HepG2 (cell line): ENCODE data around the gene LRRC39.

Experiments
- CENPBD1 ChIP-seq: sonication (generic); formaldehyde crosslinking; IDR thresholded peaks from 2 replicates; pipeline ENCODE4 v1.8.0; 2022; ENCODE audit warnings: missing genetic modification reagents, low read depth, mild to moderate bottlenecking, borderline replicate concordance
- CTCF ChIP-seq: sonication (generic); formaldehyde crosslinking; IDR thresholded peaks from 2 replicates; pipeline ENCODE4 v1.5.0; 2020; ENCODE audit warnings: mild to moderate bottlenecking, missing genetic modification reagents, moderate library complexity
- NFE2 ChIP-seq: sonication (generic); formaldehyde crosslinking; IDR thresholded peaks from 2 replicates; pipeline ENCODE4 v1.4.0; 2020; ENCODE audit warnings: missing genetic modification reagents
- NR1H2 ChIP-seq: sonication (generic); formaldehyde crosslinking; IDR thresholded peaks from 2 replicates; pipeline ENCODE4 v1.8.1; 2022; ENCODE audit warnings: low read depth, missing genetic modification reagents, borderline replicate concordance
- POLR2A ChIP-seq, 2 experiments: IDR thresholded peaks; 2 replicates each; pipeline ENCODE4 v1.6.1; 2011; ENCODE audit warnings: low read depth in 2 of 2, low read length in 2 of 2, mild to moderate bottlenecking in 1 of 2, moderate library complexity in 1 of 2; ENCODE audit not compliant: insufficient read depth in 1 of 2

GRCh38 chr1:100146958-100147357 lies 31.1 kb downstream of the LRRC39 start:
- no peak for TF ChIP-seq CENPBD1
- TF ChIP-seq CTCF (CRISPR knock-in tag) = no peak
- no peak for TF ChIP-seq NFE2 (CRISPR knock-in tag)
- no peak for TF ChIP-seq NR1H2 (CRISPR knock-in tag)
- TF ChIP-seq POLR2A (IDR thresholded peaks at IDR 0.05; ENCODE audit: insufficient read depth in 1 of 2, low read depth in 2 of 2, low read length in 2 of 2) = no peak
